ENCODE measurements around the gene ARL14EP.

Gene ARL14EP

GRCh38 chr11:30313580-30313979 lies 9.3 kb upstream of the ARL14EP start:
- no peaks in the 10 kb centered on the region for H3K9me3 ChIP-seq (ENCODE audit: control insufficient read depth, low read length)
- H3K36me3 ChIP-seq (ENCODE audit: control insufficient read depth, insufficient read depth, low read length): no peaks in the 10 kb centered on the region
- H2AFZ ChIP-seq: no peak overlapping the region
- no peaks in the 10 kb centered on the region for H3K79me2 ChIP-seq
- no peak overlapping the region for H3K9ac ChIP-seq
- H3K4me1 ChIP-seq: no peaks in the 10 kb centered on the region
- no peak for TF ChIP-seq CTCF (IDR thresholded peaks at IDR 0.05)
- H3K4me2 ChIP-seq (ENCODE audit: low read length): no peak overlapping the region
- no peaks in the 10 kb centered on the region for H3K27me3 ChIP-seq (ENCODE audit: control insufficient read depth, insufficient read depth, low read length)
- H3K27ac ChIP-seq: no peak overlapping the region
- H3K4me3 ChIP-seq (ENCODE audit: low read depth, low read length): no peak overlapping the region

GRCh38 chr11:30314625-30315024 lies 8.3 kb upstream of the ARL14EP start:
- no peaks in the 10 kb centered on the region for H3K9me3 ChIP-seq (ENCODE audit: control insufficient read depth, low read length)
- no peak overlapping the region for H3K4me3 ChIP-seq (ENCODE audit: low read depth, low read length)
- H3K4me1 ChIP-seq: peaks cover 5% of the 10 kb centered on the region
- peak; percentile 34 for TF ChIP-seq CTCF (IDR thresholded peaks at IDR 0.05)
- H3K4me2 ChIP-seq (ENCODE audit: low read length): no peak overlapping the region
- no peaks in the 10 kb centered on the region for H3K36me3 ChIP-seq (ENCODE audit: control insufficient read depth, insufficient read depth, low read length)
- H3K79me2 ChIP-seq: no peaks in the 10 kb centered on the region
- no peak overlapping the region for H3K9ac ChIP-seq
- no peak overlapping the region for H3K27ac ChIP-seq
- H3K27me3 ChIP-seq (ENCODE audit: control insufficient read depth, insufficient read depth, low read length): no peaks in the 10 kb centered on the region
- H2AFZ ChIP-seq: no peak overlapping the region

GRCh38 chr11:30316237-30316636 lies 6.7 kb upstream of the ARL14EP start:
- no peaks in the 10 kb centered on the region for H3K27me3 ChIP-seq (ENCODE audit: control insufficient read depth, insufficient read depth, low read length)
- H3K9me3 ChIP-seq (ENCODE audit: control insufficient read depth, low read length): no peaks in the 10 kb centered on the region
- peaks cover 11% of the 10 kb centered on the region for H3K4me1 ChIP-seq
- H2AFZ ChIP-seq: no peak overlapping the region
- H3K9ac ChIP-seq: no peak overlapping the region
- no peak overlapping the region for H3K4me3 ChIP-seq (ENCODE audit: low read depth, low read length)
- no peaks in the 10 kb centered on the region for H3K79me2 ChIP-seq
- no peaks in the 10 kb centered on the region for H3K36me3 ChIP-seq (ENCODE audit: control insufficient read depth, insufficient read depth, low read length)
- no peak overlapping the region for H3K4me2 ChIP-seq (ENCODE audit: low read length)
- no peak overlapping the region for H3K27ac ChIP-seq
- no peak for TF ChIP-seq CTCF (IDR thresholded peaks at IDR 0.05)

GRCh38 chr11:30317030-30317429 lies 5.9 kb upstream of the ARL14EP start:
- Histone ChIP-seq H3K36me3 (ENCODE audit: control insufficient read depth, insufficient read depth, low read length) (no peaks in the 10 kb centered on the region), H3K4me3 (ENCODE audit: low read depth, low read length) (no peak overlapping the region), H3K9me3 (ENCODE audit: control insufficient read depth, low read length) (no peaks in the 10 kb centered on the region), H3K4me1 (peaks cover 11% of the 10 kb centered on the region), H2AFZ (peak overlapping the region; percentile 33), H3K27ac (no peak overlapping the region), H3K79me2 (no peaks in the 10 kb centered on the region), H3K9ac (no peak overlapping the region), H3K4me2 (ENCODE audit: low read length) (no peak overlapping the region), H3K27me3 (ENCODE audit: control insufficient read depth, insufficient read depth, low read length) (no peaks in the 10 kb centered on the region)
- TF ChIP-seq CTCF (IDR thresholded peaks at IDR 0.05): no peak

GRCh38 chr11:30321321-30321720 lies 1.6 kb upstream of the ARL14EP start:
- no peak for TF ChIP-seq CTCF (IDR thresholded peaks at IDR 0.05)

More at GRCh38 chr11:30321321-30321720, 1.6 kb upstream of the ARL14EP start:
- Histone ChIP-seq H3K9me3 (ENCODE audit: control insufficient read depth, low read length) (no peaks in the 10 kb centered on the region), H3K36me3 (ENCODE audit: control insufficient read depth, insufficient read depth, low read length) (no peaks in the 10 kb centered on the region), H3K27me3 (ENCODE audit: control insufficient read depth, insufficient read depth, low read length) (no peaks in the 10 kb centered on the region), H2AFZ (no peak overlapping the region), H3K27ac (peak overlapping the region; percentile 64), H3K4me3 (ENCODE audit: low read depth, low read length) (no peak overlapping the region), H3K79me2 (peaks cover 5% of the 10 kb centered on the region), H3K4me2 (ENCODE audit: low read length) (no peak overlapping the region), H3K9ac (no peak overlapping the region), H3K4me1 (peaks cover 16% of the 10 kb centered on the region)
